K562 (cell line): ENCODE measurements around the gene ATOH8. TPM values are rescaled to one million over a fixed set of nuclear protein-coding genes. Genes with fewer than 3 reads are reported as not detected.

ENCODE experiments used
- ATAC-seq: fragments of 200-7000 bp; cut with Tn5 transposase; 3 replicates; pipeline ENCODE4 v1.9.1; 2020; ENCODE audit warnings: moderate library complexity
- BruUV-seq: library from RNA; stranded (reverse); fragments of 400-500 nt; replicated peaks from 2 replicates; lab custom pipeline; 2021; lab: Mats Ljungman, UMichigan
- CTCF ChIA-PET: fragments of 300-600 bp; formaldehyde crosslinking; extraction: SDS; loops from one replicate; lab custom pipeline; 2021; ENCODE audit warnings: low intra/inter-chr PET ratio; lab: Yijun Ruan, JAX
- POLR2A ChIA-PET: fragments of 300-600, 350-650 bp; sonication (Branson Sonifier 250); formaldehyde crosslinking; extraction: SDS; loops from one replicate; lab custom pipeline; 2021; ENCODE audit warnings: antibody characterized with exemption, inconsistent platforms; lab: Yijun Ruan, JAX
- DNase-seq, 4 experiments: peaks; one replicate each; pipeline versions ENCODE4 v3.0.0 to v3.0.0-alpha.2; 2011 to 2018; ENCODE audit warnings: low spot score in 3 of 4, mixed read lengths in 3 of 4; ENCODE audit errors: extremely low read depth in 1 of 4
- FAIRE-seq: peaks from 2 replicates; lab custom pipeline; 2011; peaks lifted over from hg19 to GRCh38; lab: Jason Lieb, UNC
- H2AFZ ChIP-seq: 2 replicates; pipeline ENCODE4 v1.6.0; 2011; ENCODE audit warnings: low read depth, low read length, control low read depth, inconsistent platforms
- H3K27ac ChIP-seq: fragments of 200-600 bp; 3 replicates; pipeline ENCODE4 v1.8.0; 2011; ENCODE audit warnings: low read depth, mild to moderate bottlenecking, control low read depth, inconsistent platforms, low read length, moderate library complexity, mixed read lengths; ENCODE audit errors: extremely low read depth
- H3K27me3 ChIP-seq, 2 experiments: fragments of 300-600 bp in 1 of 2; 2 replicates in 1 of 2; 3 replicates in 1 of 2; pipeline versions ENCODE4 v1.6.0 to v1.8.0; 2011; ENCODE audit warnings: inconsistent platforms in 2 of 2, low read length in 2 of 2, mild to moderate bottlenecking in 1 of 2, mixed read lengths in 1 of 2, moderate library complexity in 1 of 2; ENCODE audit not compliant: control insufficient read depth in 2 of 2, insufficient read depth in 2 of 2
- H3K36me3 ChIP-seq: fragments of 300-600 bp; 3 replicates; pipeline ENCODE4 v1.8.0; 2011; ENCODE audit warnings: mild to moderate bottlenecking, low read length, inconsistent platforms; ENCODE audit not compliant: control insufficient read depth, insufficient read depth
- H3K4me1 ChIP-seq, 2 experiments: fragments of 200-600 bp in 1 of 2; replicated peaks in 1 of 2; 2 replicates in 1 of 2; 3 replicates in 1 of 2; pipeline versions ENCODE4 v1.5.1 to v1.8.0; 2011; ENCODE audit warnings: inconsistent platforms in 2 of 2, low read length in 2 of 2, mild to moderate bottlenecking in 1 of 2, mixed read lengths in 1 of 2, moderate library complexity in 1 of 2; ENCODE audit not compliant: control insufficient read depth in 2 of 2, insufficient read depth in 2 of 2
- H3K4me2 ChIP-seq: 2 replicates; pipeline ENCODE4 v1.6.1; 2011; ENCODE audit warnings: low read length, control low read depth, inconsistent platforms, mixed read lengths; ENCODE audit not compliant: insufficient read depth
- H3K4me3 ChIP-seq: fragments of 200-600 bp; sonication (generic), shearing (Covaris generic); 2 replicates; pipeline ENCODE4 v1.5.1; 2016; ENCODE audit warnings: control low read depth, inconsistent platforms
- H3K79me2 ChIP-seq: fragments of 200-600 bp; 3 replicates; pipeline ENCODE4 v1.8.0; 2011; ENCODE audit warnings: low read length, inconsistent platforms; ENCODE audit not compliant: control insufficient read depth, insufficient read depth
- H3K9ac ChIP-seq, 2 experiments: 2 replicates each; pipeline versions ENCODE4 v1.6.0 to v1.6.1; 2011; ENCODE audit warnings: low read depth in 2 of 2, low read length in 2 of 2, control low read depth in 1 of 2, inconsistent platforms in 1 of 2, mild to moderate bottlenecking in 1 of 2, mixed read lengths in 1 of 2; ENCODE audit not compliant: insufficient read depth in 1 of 2
- H3K9me1 ChIP-seq: one replicate; pipeline ENCODE4 v1.6.0; 2011; ENCODE audit warnings: inconsistent platforms, mild to moderate bottlenecking, low read length, moderate library complexity; ENCODE audit not compliant: control insufficient read depth, insufficient read depth
- H3K9me3 ChIP-seq: replicated peaks from 2 replicates; pipeline ENCODE4 v1.5.1; 2011; ENCODE audit warnings: low read depth, low read length, inconsistent platforms; ENCODE audit not compliant: control insufficient read depth, insufficient read depth
- H4K20me1 ChIP-seq: replicated peaks from 2 replicates; pipeline ENCODE4 v1.6.1; 2011; ENCODE audit warnings: low read length, inconsistent platforms, mixed read lengths; ENCODE audit not compliant: control insufficient read depth, insufficient read depth
- BRF2 ChIP-seq: IDR thresholded peaks from 3 replicates; pipeline ENCODE4 v1.6.1; 2011; ENCODE audit warnings: borderline replicate concordance, mild to moderate bottlenecking; ENCODE audit not compliant: insufficient read length, insufficient read depth
- DNMT1 ChIP-seq: fragments of 450-650 bp; IDR thresholded peaks from 2 replicates; pipeline ENCODE4 v1.6.1; 2016; ENCODE audit warnings: antibody characterized with exemption, mild to moderate bottlenecking
- EHMT2 ChIP-seq: fragments of 450-650 bp; IDR thresholded peaks from 2 replicates; pipeline ENCODE4 v1.6.1; 2018; ENCODE audit warnings: antibody characterized with exemption
- MYC ChIP-seq, 2 experiments: fragments of 250-450 bp in 1 of 2; sonication (Bioruptor Pico) in 1 of 2; IDR thresholded peaks; 2 replicates each; pipeline versions ENCODE4 v1.5.1 to v1.6.1; 2012 to 2021; ENCODE audit warnings: low read depth in 2 of 2, borderline replicate concordance in 1 of 2, improper control_type of control experiment in 1 of 2, low read length in 1 of 2, mild to moderate bottlenecking in 1 of 2, moderate library complexity in 1 of 2
- NR2C1 ChIP-seq, 2 experiments: fragments of 450-650 bp; IDR thresholded peaks; 2 replicates each; pipeline ENCODE4 v1.6.1; 2017; ENCODE audit warnings: mild to moderate bottlenecking in 2 of 2, antibody characterized with exemption in 1 of 2, inconsistent platforms in 1 of 2, missing compliant biosample characterization in 1 of 2, missing genetic modification characterization in 1 of 2
- PKNOX1 ChIP-seq: fragments of 450-650 bp; IDR thresholded peaks from 2 replicates; pipeline ENCODE4 v1.6.1; 2016
- TEAD2 ChIP-seq: fragments of 450-650 bp; IDR thresholded peaks from 2 replicates; pipeline ENCODE4 v1.6.1; 2016; ENCODE audit warnings: missing genetic modification characterization, control low read depth, missing compliant biosample characterization
- XRCC5 ChIP-seq: fragments of 200-400 bp; formaldehyde crosslinking; IDR thresholded peaks from 2 replicates; pipeline ENCODE4 v1.6.1; 2017; ENCODE audit warnings: low read depth, mild to moderate bottlenecking, low read length
- ZBTB1 ChIP-seq: sonication (generic); formaldehyde crosslinking; IDR thresholded peaks from 2 replicates; pipeline ENCODE4 v1.8.1; 2023; ENCODE audit warnings: missing genetic modification reagents, low read depth, mild to moderate bottlenecking, borderline replicate concordance
- ZNF431 ChIP-seq: sonication (generic); formaldehyde crosslinking; IDR thresholded peaks from 2 replicates; pipeline ENCODE4 v1.8.0; 2022; ENCODE audit warnings: mild to moderate bottlenecking, missing genetic modification reagents
- ZNF778 ChIP-seq: fragments of 450-650 bp; formaldehyde crosslinking; IDR thresholded peaks from 2 replicates; pipeline ENCODE4 v1.4.0; 2020; ENCODE audit warnings: mild to moderate bottlenecking, moderate library complexity
- ZNF830 ChIP-seq: fragments of 250-450 bp; sonication (Bioruptor Pico); IDR thresholded peaks from 2 replicates; pipeline ENCODE4 v1.5.0; 2021; ENCODE audit warnings: mild to moderate bottlenecking
- WGBS: fragments of 100-300 bp; shearing (Covaris generic); methylation state at CpG from one replicate; pipeline ENCODE4 v1.1.6; 2016; ENCODE audit warnings: low coverage, mixed read lengths; ENCODE audit not compliant: insufficient coverage; ENCODE audit errors: missing lambda C conversion rate; 5-methylcytosine and 5-hydroxymethylcytosine counted together
- in situ Hi-C: fragments of 300-500 bp; cut with MboI; formaldehyde crosslinking; loops from 4 replicates; pipeline ENCODE4 v1.15.0; 2018; ENCODE audit warnings: inconsistent platforms, mixed read lengths
- intact Hi-C: fragments of 100-400 bp; cut with micrococcal nuclease; formaldehyde crosslinking; loops from 2 replicates; pipeline ENCODE4 v1.14.2; 2022
- polyA plus RNA-seq, 8 experiments: library from polyadenylated mRNA; depleted of rRNA in 4 of 8; stranded (reverse) in 5 of 8; unstranded in 3 of 8; fragments of >200 nt; fragmentation: Nextera tagmentation in 2 of 8; fragmentation: Illumina TruSeq in 1 of 8; extraction: Ambion mirVana in 2 of 8; extraction: Trizol in 1 of 8; gene quantifications; 2 replicates each; pipeline versions ENCODE4 v1.2.1 to v1.2.3, GENCODE V29; 2011 to 2014; ENCODE audit warnings: inconsistent platforms in 1 of 8, missing spikeins in 1 of 8
- total RNA-seq, 7 experiments: library from RNA; depleted of rRNA in 6 of 7; stranded (reverse); fragments of >200 nt in 6 of 7; fragmentation: Illumina TruSeq in 2 of 7; extraction: Trizol in 2 of 7; gene quantifications; 2 replicates each; pipeline versions ENCODE4 v1.2.1 to v1.2.3, GENCODE V29; 2011 to 2021; ENCODE audit warnings: low replicate concordance in 1 of 7

ATOH8 gene
- total and polyA plus RNA-seq, 9 of the 15 experiments (the other 6 are each of a cell fraction or from before 2014, with no cell fraction given): not detected

- ChIA-PET CTCF (interaction anchor here (0.7 kb wide), 1 partner anchor 390 kb away, joined by 3 read pairs; no protein-coding TSS in a partner anchor), POLR2A (no interaction called here)
- H4K20me1 ChIP-seq: peaks cover 12% of the 10 kb centered on the region
- intact Hi-C loops (no loop called here), in situ Hi-C loops (no loop called here)
- H3K4me1 ChIP-seq: no peaks in the 10 kb centered on the region; a peak in 1 of 5 replicates
- no peak overlapping the region for H3K4me3 ChIP-seq
- H3K27me3 ChIP-seq: peaks cover 53 to 78% of the 10 kb centered on the region in 2 experiments; a peak in 4 of 5 replicates
- no peaks in the 10 kb centered on the region for H3K9me1 ChIP-seq
- H3K79me2 ChIP-seq: no peaks in the 10 kb centered on the region
- H3K36me3 ChIP-seq: no peaks in the 10 kb centered on the region
- no peak overlapping the region for H3K4me2 ChIP-seq
- no peaks in the 10 kb centered on the region for H3K9me3 ChIP-seq
- no peak overlapping the region for H2AFZ ChIP-seq
- WGBS: 31% methylated on average over 5 of the region's 5 CpGs
- ATAC-seq (no peak), FAIRE-seq (no peak), DNase-seq (no peak)
- TF ChIP-seq PKNOX1 (0 out of 2 replicates have a peak, but pooled peaks have one; percentile 3), BRF2 (no peak)
- no peak overlapping the region for H3K27ac ChIP-seq
- no TSS peak for BruUV-seq
- peak overlapping the region in 1 of 2 experiments; percentile 43; a peak in 1 of 4 replicates for H3K9ac ChIP-seq
These were observed 27.2 kb downstream of the ATOH8 start for GRCh38 chr2:85781013-85781332.

- no TSS peak for BruUV-seq
- no peak overlapping the region for H3K9ac ChIP-seq
- peaks cover 48 to 78% of the 10 kb centered on the region in 2 experiments; a peak in 4 of 5 replicates for H3K27me3 ChIP-seq
- POLR2A ChIA-PET: interaction anchor here (0.6 to 1.6 kb wide), 2 partner anchors 11 to 591 kb away, joined by 3 to 5 read pairs; no protein-coding TSS in a partner anchor
- 23% methylated on average over 7 of the region's 7 CpGs for WGBS
- H2AFZ ChIP-seq: no peak overlapping the region
- CTCF ChIA-PET: no interaction called here
- H3K4me1 ChIP-seq: peaks cover 0 to 2% of the 10 kb centered on the region in 2 experiments; a peak in 1 of 5 replicates
- H3K4me3 ChIP-seq: no peak overlapping the region
- H3K9me3 ChIP-seq: no peaks in the 10 kb centered on the region
- H3K79me2 ChIP-seq: no peaks in the 10 kb centered on the region
- peaks cover 5% of the 10 kb centered on the region for H4K20me1 ChIP-seq
- DNase-seq: peak in 3 of 4 experiments; percentile 42 to 45 (median 45)
- peak; percentile 65 for ATAC-seq
- no peak for FAIRE-seq
- no peak overlapping the region for H3K27ac ChIP-seq
- H3K36me3 ChIP-seq: no peaks in the 10 kb centered on the region
- no peaks in the 10 kb centered on the region for H3K9me1 ChIP-seq
- in situ Hi-C loops: no loop called here
- intact Hi-C loops: no loop called here
- no peak overlapping the region for H3K4me2 ChIP-seq
- no peak for TF ChIP-seq MYC (IDR thresholded peaks at IDR 0.05; ENCODE audit: low read depth, low read length)
- TF ChIP-seq MYC (CRISPR knock-in tag; IDR thresholded peaks at IDR 0.05; ENCODE audit: borderline replicate concordance, low read depth): no peak
- TF ChIP-seq XRCC5: no peak
- TF ChIP-seq TEAD2 (tag): no peak
- no peak for TF ChIP-seq ZNF431 (CRISPR knock-in tag)
- TF ChIP-seq ZBTB1 (CRISPR knock-in tag): no peak
- TF ChIP-seq EHMT2: no peak
- TF ChIP-seq NR2C1 (IDR thresholded peaks at IDR 0.05): no peak
- no peak for TF ChIP-seq NR2C1 (tag; IDR thresholded peaks at IDR 0.05)
- no peak for TF ChIP-seq ZNF830 (CRISPR knock-in tag)
- no peak for TF ChIP-seq DNMT1
- no peak for TF ChIP-seq ZNF778 (CRISPR knock-in tag)
These were observed 30.0 kb downstream of the ATOH8 start for GRCh38 chr2:85783796-85784195.
